Naive thymus-derived CD4-positive, alpha-beta T cell (primary cell): ENCODE results near the gene LCE1F. TPM values are rescaled to one million over a fixed set of nuclear protein-coding genes. Genes with fewer than 3 reads are reported as not detected.

ENCODE experiments used
- ATAC-seq: fragments of 150-1000 bp; cut with Tn5 transposase; 2 replicates; pipeline ENCODE4 v1.10.0; 2021; ENCODE audit warnings: mild to moderate bottlenecking, moderate library complexity
- CTCF ChIA-PET: fragments of 350-600 bp; sonication (Branson Sonifier 250); formaldehyde crosslinking; loops from one replicate; lab custom pipeline; 2021; ENCODE audit warnings: antibody characterized with exemption; lab: Charles Lee
- POLR2A ChIA-PET: fragments of 350-600 bp; sonication (Branson Sonifier 250); formaldehyde crosslinking; loops from one replicate; lab custom pipeline; 2021; ENCODE audit warnings: antibody characterized with exemption, inconsistent platforms; lab: Charles Lee
- DNase-seq, 9 donors: peaks; one replicate each; pipeline versions ENCODE4 v3.0.0 to v3.0.0-alpha.2; 2020 to 2022; ENCODE audit warnings: mixed read lengths in 1 of 9
- H3K27ac ChIP-seq: one replicate; pipeline ENCODE4 v1.7.0; 2013; ENCODE audit warnings: mild to moderate bottlenecking, low read depth, low read length, moderate library complexity
- H3K27me3 ChIP-seq, 2 donors: one replicate each; pipeline ENCODE4 v1.7.0; 2013; ENCODE audit warnings: low read length in 2 of 2, mild to moderate bottlenecking in 2 of 2, moderate library complexity in 2 of 2; ENCODE audit not compliant: control insufficient read depth in 2 of 2, insufficient read depth in 2 of 2
- H3K36me3 ChIP-seq, 3 experiments: 1 replicate in 2 of 3; 2 replicates in 1 of 3; pipeline ENCODE4 v1.7.0; 2013; ENCODE audit warnings: low read length in 3 of 3, mild to moderate bottlenecking in 3 of 3, moderate library complexity in 1 of 3; ENCODE audit not compliant: insufficient read depth in 3 of 3, control insufficient read depth in 2 of 3
- H3K4me1 ChIP-seq, 2 donors: one replicate each; pipeline ENCODE4 v1.7.0; 2013; ENCODE audit warnings: low read length in 2 of 2, mild to moderate bottlenecking in 2 of 2, moderate library complexity in 1 of 2; ENCODE audit not compliant: control insufficient read depth in 2 of 2, insufficient read depth in 2 of 2
- H3K4me3 ChIP-seq: 2 replicates; pipeline ENCODE4 v1.7.0; 2013; ENCODE audit warnings: mild to moderate bottlenecking, low read length
- H3K9me3 ChIP-seq, 3 experiments: 1 replicate in 2 of 3; 2 replicates in 1 of 3; pipeline ENCODE4 v1.7.0; 2013; ENCODE audit warnings: low read length in 3 of 3; ENCODE audit not compliant: control insufficient read depth in 2 of 3
- H3K27ac Mint-ChIP-seq, 9 donors: one replicate each; pipeline ENCODE4 v1.8.0; 2020 to 2022; ENCODE audit warnings: mixed read lengths in 9 of 9, mild to moderate bottlenecking in 8 of 9, moderate library complexity in 5 of 9, inconsistent platforms in 2 of 9
- H3K27me3 Mint-ChIP-seq, 5 donors: one replicate each; pipeline ENCODE4 v1.8.0; 2021 to 2022; ENCODE audit warnings: mixed read lengths in 5 of 5, mild to moderate bottlenecking in 1 of 5
- H3K36me3 Mint-ChIP-seq, 5 donors: one replicate each; pipeline ENCODE4 v1.8.0; 2020 to 2022; ENCODE audit warnings: mixed read lengths in 5 of 5, mild to moderate bottlenecking in 3 of 5, inconsistent platforms in 1 of 5
- H3K4me1 Mint-ChIP-seq, 7 donors: one replicate each; pipeline ENCODE4 v1.8.0; 2020 to 2022; ENCODE audit warnings: mixed read lengths in 7 of 7, mild to moderate bottlenecking in 3 of 7, inconsistent platforms in 1 of 7
- H3K4me3 Mint-ChIP-seq, 10 donors: one replicate each; pipeline ENCODE4 v1.8.0; 2020 to 2022; ENCODE audit warnings: mild to moderate bottlenecking in 10 of 10, mixed read lengths in 10 of 10, moderate library complexity in 6 of 10, inconsistent platforms in 2 of 10
- H3K9me3 Mint-ChIP-seq, 11 donors: one replicate each; pipeline ENCODE4 v1.8.0; 2020 to 2022; ENCODE audit warnings: mixed read lengths in 11 of 11, mild to moderate bottlenecking in 4 of 11, inconsistent platforms in 1 of 11, moderate library complexity in 1 of 11
- intact Hi-C, 2 donors: fragments of 100-400 bp; cut with micrococcal nuclease; formaldehyde crosslinking; loops; one replicate each; pipeline ENCODE4 v1.15.1; 2023
- polyA plus RNA-seq, 2 donors: library from polyadenylated mRNA; unstranded; fragments of 300-500 nt; fragmentation: Illumina TruSeq; gene quantifications; one replicate each; pipeline ENCODE4 v1.2.3, GENCODE V29; 2021
- total RNA-seq, 6 experiments: library from RNA in 5 of 6; stranded (reverse) in 5 of 6; gene quantifications; 1 replicate in 5 of 6; 2 replicates in 1 of 6; pipeline ENCODE4 v1.2.3 and lab custom pipeline; 2021 to 2026

LCE1F gene
- total and polyA plus RNA-seq, 7 experiments from 2014 or later = not detected

- no peak overlapping the region for H3K4me3 Mint-ChIP-seq
- H3K9me3 Mint-ChIP-seq = peaks cover 0 to 5% (median 0%) of the 10 kb centered on the region in 11 donors
- H3K9me3 ChIP-seq = no peaks in the 10 kb centered on the region
- peaks cover 0 to 4% of the 10 kb centered on the region in 2 donors for H3K27me3 ChIP-seq
- H3K4me1 ChIP-seq = no peaks in the 10 kb centered on the region
- ChIA-PET CTCF (no interaction called here), POLR2A (no interaction called here)
- intact Hi-C loops = no loop called here
- no peaks in the 10 kb centered on the region for H3K36me3 ChIP-seq
- DNase-seq (no peak), ATAC-seq (no peak)
- no peak overlapping the region for H3K27ac ChIP-seq
- peaks cover 15 to 37% (median 27%) of the 10 kb centered on the region in 5 donors for H3K27me3 Mint-ChIP-seq
- no peak overlapping the region for H3K4me3 ChIP-seq
- peaks cover 0 to 3% (median 0%) of the 10 kb centered on the region in 5 donors for H3K36me3 Mint-ChIP-seq
- peaks cover 0 to 2% (median 0%) of the 10 kb centered on the region in 7 donors for H3K4me1 Mint-ChIP-seq
- no peak overlapping the region for H3K27ac Mint-ChIP-seq
Measured at GRCh38 chr1:152823294-152823693, 48.4 kb downstream of the LCE1F start.

- CTCF ChIA-PET = no interaction called here
- no peak overlapping the region for H3K27ac Mint-ChIP-seq
- H3K4me1 Mint-ChIP-seq = no peaks in the 10 kb centered on the region
- Histone ChIP-seq H3K27ac (no peak overlapping the region), H3K4me1 (no peaks in the 10 kb centered on the region), H3K4me3 (no peak overlapping the region), H3K36me3 (no peaks in the 10 kb centered on the region), H3K9me3 (no peaks in the 10 kb centered on the region), H3K27me3 (peaks cover 0 to 4% of the 10 kb centered on the region in 2 donors)
- H3K9me3 Mint-ChIP-seq = peaks cover 0 to 4% (median 0%) of the 10 kb centered on the region in 11 donors
- DNase-seq (no peak), ATAC-seq (no peak)
- POLR2A ChIA-PET = no interaction called here
- intact Hi-C loops = no loop called here
- H3K27me3 Mint-ChIP-seq = peaks cover 18 to 52% (median 40%) of the 10 kb centered on the region in 5 donors
- H3K4me3 Mint-ChIP-seq = no peak overlapping the region
- H3K36me3 Mint-ChIP-seq = peaks cover 0 to 3% (median 0%) of the 10 kb centered on the region in 5 donors
Measured at GRCh38 chr1:152824964-152825363, 50.0 kb downstream of the LCE1F start.

Other genes starting within 250 kb of the LCE1F start
- gene LCE3E, start 208.4 kb upstream of the LCE1F start, total RNA-seq = not detected
- gene LCE3E, start 208.4 kb upstream of the LCE1F start, polyA plus RNA-seq = not detected
- gene LCE3D, start 194.6 kb upstream of the LCE1F start, total RNA-seq = not detected
- not detected for gene LCE3D, start 194.6 kb upstream of the LCE1F start, polyA plus RNA-seq
- not detected for gene LCE3C, start 174.9 kb upstream of the LCE1F start, total RNA-seq
- gene LCE3C, start 174.9 kb upstream of the LCE1F start, polyA plus RNA-seq = not detected
- not detected for gene LCE3B, start 161.3 kb upstream of the LCE1F start, total RNA-seq
- not detected for gene LCE3B, start 161.3 kb upstream of the LCE1F start, polyA plus RNA-seq
- gene LCE3A, start 152.0 kb upstream of the LCE1F start, total RNA-seq = not detected
- gene LCE3A, start 152.0 kb upstream of the LCE1F start, polyA plus RNA-seq = not detected
- not detected for gene LCE2D, start 111.8 kb upstream of the LCE1F start, total RNA-seq
- gene LCE2D, start 111.8 kb upstream of the LCE1F start, polyA plus RNA-seq = not detected
- gene LCE2C, start 99.9 kb upstream of the LCE1F start, total RNA-seq = not detected
- gene LCE2C, start 99.9 kb upstream of the LCE1F start, polyA plus RNA-seq = not detected
- gene LCE2B, start 89.0 kb upstream of the LCE1F start, total RNA-seq = not detected
- gene LCE2B, start 89.0 kb upstream of the LCE1F start, polyA plus RNA-seq = not detected
- gene LCE2A, start 76.8 kb upstream of the LCE1F start, total RNA-seq = not detected
- gene LCE2A, start 76.8 kb upstream of the LCE1F start, polyA plus RNA-seq = not detected
- gene LCE4A, start 67.0 kb upstream of the LCE1F start, total RNA-seq = not detected
- gene LCE4A, start 67.0 kb upstream of the LCE1F start, polyA plus RNA-seq = not detected
- not detected for gene KPRP, start 17.1 kb upstream of the LCE1F start, total RNA-seq
- not detected for gene KPRP, start 17.1 kb upstream of the LCE1F start, polyA plus RNA-seq
- not detected for gene LCE1E, start 11.1 kb downstream of the LCE1F start, total RNA-seq
- gene LCE1E, start 11.1 kb downstream of the LCE1F start, polyA plus RNA-seq = not detected
- gene LCE1D, start 21.6 kb downstream of the LCE1F start, total RNA-seq = not detected
- gene LCE1D, start 21.6 kb downstream of the LCE1F start, polyA plus RNA-seq = not detected
- gene LCE1C, start 31.5 kb downstream of the LCE1F start, total RNA-seq = not detected
- gene LCE1C, start 31.5 kb downstream of the LCE1F start, polyA plus RNA-seq = not detected
- gene LCE1B, start 36.8 kb downstream of the LCE1F start, total RNA-seq = not detected
- not detected for gene LCE1B, start 36.8 kb downstream of the LCE1F start, polyA plus RNA-seq
- not detected for gene LCE1A, start 52.3 kb downstream of the LCE1F start, total RNA-seq
- not detected for gene LCE1A, start 52.3 kb downstream of the LCE1F start, polyA plus RNA-seq
- gene LCE6A, start 67.7 kb downstream of the LCE1F start, total RNA-seq = not detected
- not detected for gene LCE6A, start 67.7 kb downstream of the LCE1F start, polyA plus RNA-seq
- not detected for gene LCE7A, start 84.9 kb downstream of the LCE1F start, total RNA-seq
- not detected for gene LCE7A, start 84.9 kb downstream of the LCE1F start, polyA plus RNA-seq
- gene SMCP, start 103.2 kb downstream of the LCE1F start, total RNA-seq = not detected
- gene SMCP, start 103.2 kb downstream of the LCE1F start, polyA plus RNA-seq = not detected
- gene IVL, start 133.4 kb downstream of the LCE1F start, total RNA-seq = not detected
- not detected for gene IVL, start 133.4 kb downstream of the LCE1F start, polyA plus RNA-seq
- not detected for gene SPRR5, start 172.1 kb downstream of the LCE1F start, total RNA-seq
- not detected for gene SPRR5, start 172.1 kb downstream of the LCE1F start, polyA plus RNA-seq
- gene SPRR4, start 195.5 kb downstream of the LCE1F start, total RNA-seq = not detected
- not detected for gene SPRR4, start 195.5 kb downstream of the LCE1F start, polyA plus RNA-seq
- not detected for gene SPRR1A, start 208.9 kb downstream of the LCE1F start, total RNA-seq
- not detected for gene SPRR1A, start 208.9 kb downstream of the LCE1F start, polyA plus RNA-seq
- gene SPRR3, start 226.6 kb downstream of the LCE1F start, total RNA-seq = not detected
- gene SPRR3, start 226.6 kb downstream of the LCE1F start, polyA plus RNA-seq = not detected